ENCODE measurements around the gene COL26A1. TPM values are rescaled to one million over a fixed set of nuclear protein-coding genes. Genes with fewer than 3 reads are reported as not detected.
A peak's percentile ranks its signal among the peaks of the same experiment; 100 is the strongest.
"Not testable (repeated sequence)": the region's sequence is repeated elsewhere in the genome, so short reads cannot be mapped to it uniquely, and the experiment has no call there.

Gene COL26A1
- total and polyA plus RNA-seq, 8 donors, result 0.20 to 0.55 (median 0.31) TPM; not detected in 5

DNA sequence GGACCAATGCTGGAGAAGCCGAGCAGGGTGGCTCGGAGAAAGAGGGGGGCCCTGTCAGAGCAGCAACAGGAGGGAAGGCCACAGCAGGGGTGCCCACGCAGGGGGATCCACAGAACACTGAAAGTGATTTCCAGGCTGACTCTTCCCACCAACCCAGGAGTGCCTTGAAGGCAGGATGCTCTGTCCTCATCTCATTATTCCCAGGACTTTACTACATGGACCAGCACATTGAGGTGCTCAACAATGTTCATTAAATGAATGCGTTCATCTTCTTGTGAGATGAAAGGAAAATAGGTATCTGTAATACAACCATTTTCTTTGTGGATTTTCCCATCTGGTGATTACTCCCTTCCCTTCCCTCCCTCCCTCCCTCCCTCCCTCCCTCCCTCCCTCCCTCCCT is 71.0 kb downstream of the COL26A1 start:
- peaks cover 0 to 68% (median 17%) of the 10 kb centered on the region in 3 donors for H3K27me3 ChIP-seq
- no peak overlapping the region for H3K27ac ChIP-seq
- no peaks in the 10 kb centered on the region for H3K4me1 ChIP-seq
- TF ChIP-seq POLR2AphosphoS5 (IDR thresholded peaks at IDR 0.05), result no peak
- TF ChIP-seq, protein P1, sequence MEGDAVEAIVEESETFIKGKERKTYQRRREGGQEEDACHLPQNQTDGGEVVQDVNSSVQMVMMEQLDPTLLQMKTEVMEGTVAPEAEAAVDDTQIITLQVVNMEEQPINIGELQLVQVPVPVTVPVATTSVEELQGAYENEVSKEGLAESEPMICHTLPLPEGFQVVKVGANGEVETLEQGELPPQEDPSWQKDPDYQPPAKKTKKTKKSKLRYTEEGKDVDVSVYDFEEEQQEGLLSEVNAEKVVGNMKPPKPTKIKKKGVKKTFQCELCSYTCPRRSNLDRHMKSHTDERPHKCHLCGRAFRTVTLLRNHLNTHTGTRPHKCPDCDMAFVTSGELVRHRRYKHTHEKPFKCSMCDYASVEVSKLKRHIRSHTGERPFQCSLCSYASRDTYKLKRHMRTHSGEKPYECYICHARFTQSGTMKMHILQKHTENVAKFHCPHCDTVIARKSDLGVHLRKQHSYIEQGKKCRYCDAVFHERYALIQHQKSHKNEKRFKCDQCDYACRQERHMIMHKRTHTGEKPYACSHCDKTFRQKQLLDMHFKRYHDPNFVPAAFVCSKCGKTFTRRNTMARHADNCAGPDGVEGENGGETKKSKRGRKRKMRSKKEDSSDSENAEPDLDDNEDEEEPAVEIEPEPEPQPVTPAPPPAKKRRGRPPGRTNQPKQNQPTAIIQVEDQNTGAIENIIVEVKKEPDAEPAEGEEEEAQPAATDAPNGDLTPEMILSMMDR (IDR thresholded peaks at IDR 0.05), result no peak
- no peak for TF ChIP-seq EP300 (IDR thresholded peaks at IDR 0.05)
- no peak for TF ChIP-seq POLR2A (IDR thresholded peaks at IDR 0.05)
- H3K9me3 ChIP-seq, result no peaks in the 10 kb centered on the region
- H3K4me3 ChIP-seq, result no peak overlapping the region
- H3K36me3 ChIP-seq, result no peaks in the 10 kb centered on the region
- intact Hi-C loops (cut with DNase I; ENCODE audit: low total_unique reads), result no loop called here
- 75 to 91% (median 79%) methylated on average over 4 of the region's 4 CpGs for WGBS, 5 donors
- DNase-seq, result no peak

DNA sequence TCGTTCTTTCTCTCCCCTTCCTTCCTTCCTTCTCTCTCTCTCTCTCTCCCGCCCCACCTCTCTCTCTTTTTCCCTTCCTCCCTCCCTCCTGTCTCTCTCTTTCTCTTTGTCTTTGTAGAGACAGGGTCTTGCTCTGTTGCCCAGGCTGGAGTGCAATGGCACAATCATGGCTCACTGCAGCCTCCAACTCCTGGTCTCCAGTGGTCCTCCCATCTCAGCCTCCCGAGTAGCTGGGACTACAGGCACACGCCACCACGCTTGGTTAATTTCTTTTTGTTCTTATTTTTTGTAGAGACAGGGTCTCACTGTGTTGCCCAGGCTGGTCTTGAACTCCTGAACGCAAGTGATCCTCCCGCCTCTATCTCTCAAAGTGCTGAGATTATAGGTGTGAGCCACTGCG is 71.5 kb downstream of the COL26A1 start:
- H3K27me3 ChIP-seq, result peaks cover 0 to 73% (median 17%) of the 10 kb centered on the region in 3 donors
- H3K4me1 ChIP-seq; H3K9me3 ChIP-seq; intact Hi-C loops (cut with DNase I; ENCODE audit: low total_unique reads); DNase-seq; H3K27ac ChIP-seq; H3K4me3 ChIP-seq; H3K36me3 ChIP-seq: not testable (repeated sequence)
- WGBS, 5 donors, result 85 to 94% (median 90%) methylated on average over 7 to 8 of the region's 8 CpGs

DNA sequence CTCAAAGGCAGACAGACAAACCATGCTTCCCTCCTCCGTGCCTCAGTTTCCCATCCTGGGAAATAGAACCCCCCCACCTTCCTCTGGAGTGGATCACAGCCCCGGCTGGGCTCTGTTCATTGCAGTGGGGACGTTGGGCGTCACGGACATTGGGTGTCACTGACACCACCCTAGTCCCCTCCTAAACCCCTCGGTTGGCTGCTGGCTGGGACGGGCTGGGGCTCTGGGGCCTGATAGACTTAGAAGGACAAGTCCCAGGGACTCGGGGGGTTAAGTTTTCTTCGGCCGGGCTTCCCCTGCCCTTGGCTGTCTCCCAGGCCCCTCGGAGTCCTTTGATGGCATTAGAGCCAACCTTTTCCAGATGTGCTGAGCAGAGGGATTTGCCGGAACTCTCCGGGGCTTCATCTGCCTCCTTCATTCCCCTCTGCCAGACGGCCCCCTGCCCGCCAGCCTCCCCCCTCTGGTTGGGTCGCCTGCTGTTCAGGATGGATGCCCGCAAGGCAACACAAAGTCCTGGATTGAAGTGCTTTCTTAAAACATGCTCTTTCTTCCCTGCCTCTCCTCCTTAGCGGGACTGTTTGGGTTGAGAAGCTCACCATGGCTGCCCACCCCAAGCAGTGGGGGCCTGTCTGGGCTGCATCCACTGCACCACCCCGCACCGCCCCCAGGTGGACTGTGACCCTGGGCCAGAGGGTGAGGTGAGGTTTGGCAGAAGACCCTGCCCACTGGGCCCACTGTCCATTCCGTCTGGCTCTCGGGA is 73.0 kb downstream of the COL26A1 start:
- WGBS, 5 donors, result 41 to 64% (median 53%) methylated on average over 17 to 22 of the region's 22 CpGs
- intact Hi-C loops (cut with DNase I; ENCODE audit: low total_unique reads), result no loop called here
- no peak for DNase-seq
- H3K4me1 ChIP-seq, result no peaks in the 10 kb centered on the region
- peaks cover 0 to 74% (median 17%) of the 10 kb centered on the region in 3 donors for H3K27me3 ChIP-seq
- H3K4me3 ChIP-seq, result no peak overlapping the region
- TF ChIP-seq POLR2AphosphoS5 (IDR thresholded peaks at IDR 0.05) (no peak), POLR2A (IDR thresholded peaks at IDR 0.05) (no peak), EP300 (IDR thresholded peaks at IDR 0.05) (no peak)
- TF ChIP-seq, protein P1 (IDR thresholded peaks at IDR 0.05), result no peak
- H3K36me3 ChIP-seq, result no peaks in the 10 kb centered on the region
- no peaks in the 10 kb centered on the region for H3K9me3 ChIP-seq
- H3K27ac ChIP-seq, result no peak overlapping the region

DNA sequence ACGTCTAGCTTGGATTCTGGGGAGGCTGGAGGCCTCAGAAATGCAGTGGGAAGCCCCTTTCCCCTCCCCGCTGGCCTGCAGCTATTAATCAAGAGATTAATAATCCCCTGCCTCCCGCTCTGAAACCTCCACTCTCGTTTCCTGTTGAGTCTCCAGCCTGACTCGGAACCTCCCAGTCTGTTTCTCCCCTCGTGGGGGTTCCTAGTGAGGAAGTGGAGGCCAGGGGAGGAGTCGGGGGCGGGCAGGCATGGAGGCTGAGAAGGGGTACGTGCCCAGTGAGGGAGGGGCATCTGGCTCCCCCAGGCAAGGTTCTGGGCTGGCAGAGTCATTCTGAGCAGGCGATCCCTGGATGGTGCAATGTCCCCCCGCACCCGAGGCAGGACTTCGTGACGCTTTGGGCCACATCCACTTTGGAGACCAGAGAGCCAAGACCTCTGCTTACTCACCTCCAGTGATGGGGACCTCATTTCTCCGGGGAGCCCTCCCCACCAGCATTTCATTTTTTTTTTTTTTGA is 73.6 kb downstream of the COL26A1 start:
- Histone ChIP-seq H3K27me3 (peaks cover 0 to 74% (median 17%) of the 10 kb centered on the region in 3 donors), H3K4me3 (no peak overlapping the region)
- intact Hi-C loops (cut with DNase I; ENCODE audit: low total_unique reads), result no loop called here

More for the DNA sequence above, 73.6 kb downstream of the COL26A1 start:
- H3K4me1 ChIP-seq, result no peaks in the 10 kb centered on the region
- WGBS, 5 donors, result 48 to 59% (median 56%) methylated on average over 15 of the region's 15 CpGs
- no peak overlapping the region for H3K27ac ChIP-seq
- no peaks in the 10 kb centered on the region for H3K36me3 ChIP-seq
- TF ChIP-seq POLR2AphosphoS5 (IDR thresholded peaks at IDR 0.05) (no peak), EP300 (IDR thresholded peaks at IDR 0.05) (no peak), POLR2A (IDR thresholded peaks at IDR 0.05) (no peak)
- TF ChIP-seq, protein P1 (IDR thresholded peaks at IDR 0.05), result no peak
- peak in 1 of 2 donors; percentile 45 for DNase-seq
- no peaks in the 10 kb centered on the region for H3K9me3 ChIP-seq

All from stomach (tissue), 9 donors.